Measurements from ENCODE around the gene PLEKHA5.
A peak's percentile ranks its signal among the peaks of the same experiment; 100 is the strongest.

DNA sequence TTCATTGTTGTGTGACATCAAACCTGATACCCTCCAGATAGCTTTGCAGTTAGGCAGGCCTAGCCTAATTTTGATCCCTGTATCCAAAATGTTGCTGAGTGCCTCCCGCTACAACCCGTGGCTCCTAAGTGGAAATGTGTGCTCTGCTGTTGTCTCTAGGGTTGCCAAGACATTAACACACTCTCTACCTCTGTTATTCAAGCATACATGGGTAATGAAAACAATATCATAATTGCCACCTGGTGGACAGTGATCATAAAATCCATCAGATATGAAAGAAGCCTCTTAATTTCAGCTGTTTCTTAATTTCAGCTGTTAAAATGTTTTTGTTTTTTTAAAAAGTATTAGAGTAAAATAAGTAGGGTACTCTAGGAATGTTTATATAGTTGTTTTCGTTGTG, 93.5 kb downstream of the PLEKHA5 start:
- TF ChIP-seq MAFK (IDR thresholded peaks at IDR 0.05; ENCODE audit: low read depth, low read length): no peak
- TF ChIP-seq, protein P1, sequence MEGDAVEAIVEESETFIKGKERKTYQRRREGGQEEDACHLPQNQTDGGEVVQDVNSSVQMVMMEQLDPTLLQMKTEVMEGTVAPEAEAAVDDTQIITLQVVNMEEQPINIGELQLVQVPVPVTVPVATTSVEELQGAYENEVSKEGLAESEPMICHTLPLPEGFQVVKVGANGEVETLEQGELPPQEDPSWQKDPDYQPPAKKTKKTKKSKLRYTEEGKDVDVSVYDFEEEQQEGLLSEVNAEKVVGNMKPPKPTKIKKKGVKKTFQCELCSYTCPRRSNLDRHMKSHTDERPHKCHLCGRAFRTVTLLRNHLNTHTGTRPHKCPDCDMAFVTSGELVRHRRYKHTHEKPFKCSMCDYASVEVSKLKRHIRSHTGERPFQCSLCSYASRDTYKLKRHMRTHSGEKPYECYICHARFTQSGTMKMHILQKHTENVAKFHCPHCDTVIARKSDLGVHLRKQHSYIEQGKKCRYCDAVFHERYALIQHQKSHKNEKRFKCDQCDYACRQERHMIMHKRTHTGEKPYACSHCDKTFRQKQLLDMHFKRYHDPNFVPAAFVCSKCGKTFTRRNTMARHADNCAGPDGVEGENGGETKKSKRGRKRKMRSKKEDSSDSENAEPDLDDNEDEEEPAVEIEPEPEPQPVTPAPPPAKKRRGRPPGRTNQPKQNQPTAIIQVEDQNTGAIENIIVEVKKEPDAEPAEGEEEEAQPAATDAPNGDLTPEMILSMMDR (conservative IDR thresholded peaks at IDR 0.05; ENCODE audit: low read depth, low read length): 0 out of 2 replicates have a peak, but pooled peaks have one; percentile 9

Measured in IMR-90 (cell line).